GM12892 (cell line): Measurements from ENCODE around the gene COL23A1.

ENCODE experiments used
- POLR2AphosphoS5 ChIP-seq: IDR thresholded peaks from 2 replicates; pipeline ENCODE4 v1.6.1; 2011; ENCODE audit warnings: low read depth, low read length, control low read depth
- TAF1 ChIP-seq: IDR thresholded peaks from 2 replicates; pipeline ENCODE4 v1.6.1; 2011; ENCODE audit warnings: low read depth, mild to moderate bottlenecking, control low read depth, low read length, borderline replicate concordance

DNA sequence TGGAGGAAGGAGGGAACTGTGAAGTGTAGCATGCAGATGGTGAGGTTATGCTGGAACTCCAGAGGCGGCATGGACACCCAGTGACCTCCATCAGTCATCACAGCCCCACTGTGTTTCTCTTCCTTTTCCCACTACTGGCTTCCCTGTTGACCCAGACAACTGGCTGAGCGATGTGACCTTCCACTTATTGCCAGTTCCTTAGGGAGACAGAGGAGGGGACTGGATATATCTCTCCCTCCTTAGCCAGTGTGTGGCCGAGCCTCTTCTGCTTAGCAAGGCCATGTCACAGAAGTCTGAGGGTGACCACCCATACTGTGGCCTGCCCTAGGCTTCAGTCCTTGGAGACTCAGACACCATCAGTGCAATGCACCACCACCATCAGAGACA, 354.6 kb downstream of the COL23A1 start:
- TF ChIP-seq POLR2AphosphoS5 (no peak), TAF1 (no peak)
